ENCODE measurements around the gene HPS1.

- TF ChIP-seq ZNF596 (tag by site-specific recombination; IDR thresholded peaks at IDR 0.05) = no peak
- no peak for TF ChIP-seq CTCF (tag by site-specific recombination; IDR thresholded peaks at IDR 0.05)
- TF ChIP-seq YY1 (tag by site-specific recombination; IDR thresholded peaks at IDR 0.05) = no peak
- TF ChIP-seq ZBTB8A (tag by site-specific recombination; IDR thresholded peaks at IDR 0.05) = no peak
- no peak for TF ChIP-seq HOXA7 (CRISPR knock-in tag; IDR thresholded peaks at IDR 0.05; ENCODE audit: borderline replicate concordance)
- no peak for TF ChIP-seq ZNF518A (tag by site-specific recombination; conservative IDR thresholded peaks at IDR 0.05; ENCODE audit: low read depth)
- TF ChIP-seq ZNF501 (tag by site-specific recombination; IDR thresholded peaks at IDR 0.05) = no peak
- no peak for TF ChIP-seq ZNF157 (tag by site-specific recombination; IDR thresholded peaks at IDR 0.05)
- no peak for TF ChIP-seq ZNF248 (tag by site-specific recombination; IDR thresholded peaks at IDR 0.05)
Measured at GRCh38 chr10:98408799-98409198, 37.9 kb downstream of the HPS1 start.

Data from HEK293 (cell line).